PC-9 (cell line): Measurements from ENCODE around the gene ADAMTSL4. TPM values are rescaled to one million over a fixed set of nuclear protein-coding genes. Genes with fewer than 3 reads are reported as not detected.
"Not testable (repeated sequence)": the region's sequence is repeated elsewhere in the genome, so short reads cannot be mapped to it uniquely, and the experiment has no call there.

ENCODE experiments used
- BruUV-seq: library from RNA; stranded (reverse); fragments of 400-500 nt; replicated peaks from 2 replicates; lab custom pipeline; 2021; lab: Mats Ljungman, UMichigan
- CTCF ChIA-PET: fragments of 300-600 bp; sonication (Branson Sonifier 250); formaldehyde crosslinking; loops from one replicate; lab custom pipeline; 2022; ENCODE audit warnings: antibody characterized with exemption; lab: Charles Lee
- POLR2A ChIA-PET: fragments of 300-600 bp; sonication (Branson Sonifier 250); formaldehyde crosslinking; loops from one replicate; lab custom pipeline; 2022; ENCODE audit warnings: antibody characterized with exemption; ENCODE audit not compliant: unreplicated experiment; lab: Charles Lee
- DNase-seq, 2 experiments: peaks; one replicate each; pipeline versions ENCODE4 v3.0.0 to v3.0.0-alpha.2; 2015 to 2022; ENCODE audit warnings: mixed read lengths in 1 of 2
- H2AFZ ChIP-seq: fragments of 200-600 bp; sonication (generic); 2 replicates; pipeline ENCODE4 v1.8.1; 2017; ENCODE audit warnings: antibody characterized with exemption
- H3F3A ChIP-seq: fragments of 200-600 bp; sonication (generic); 2 replicates; pipeline ENCODE4 v1.8.1; 2017; ENCODE audit warnings: antibody characterized with exemption, mild to moderate bottlenecking, low read depth; ENCODE audit not compliant: insufficient read depth
- H3K27ac ChIP-seq: fragments of 200-600 bp; sonication (generic); 2 replicates; pipeline ENCODE4 v1.6.1; 2016; ENCODE audit warnings: mixed run types
- H3K27me3 ChIP-seq: fragments of 200-600 bp; sonication (generic); 2 replicates; pipeline ENCODE4 v1.6.1; 2016; ENCODE audit warnings: low read depth, mixed run types; ENCODE audit not compliant: insufficient read depth
- H3K36me3 ChIP-seq: fragments of 200-600 bp; sonication (generic); 2 replicates; pipeline ENCODE4 v1.6.1; 2016; ENCODE audit warnings: low read depth, mixed run types
- H3K4me1 ChIP-seq: fragments of 200-600 bp; sonication (generic); replicated peaks from 2 replicates; pipeline ENCODE4 v1.6.1; 2016; ENCODE audit warnings: mixed run types; ENCODE audit not compliant: insufficient read depth
- H3K4me2 ChIP-seq: fragments of 200-600 bp; sonication (generic); 2 replicates; pipeline ENCODE4 v1.6.1; 2017; ENCODE audit warnings: mixed run types
- H3K4me3 ChIP-seq: fragments of 200-600 bp; sonication (generic); 2 replicates; pipeline ENCODE4 v1.6.1; 2016; ENCODE audit warnings: mixed run types
- H3K79me2 ChIP-seq: fragments of 200-600 bp; sonication (generic); 2 replicates; pipeline ENCODE4 v1.6.1; 2017; ENCODE audit warnings: low read depth, mixed run types
- H3K9me2 ChIP-seq: fragments of 200-600 bp; sonication (generic); 2 replicates; pipeline ENCODE4 v1.8.1; 2017; ENCODE audit warnings: mild to moderate bottlenecking; ENCODE audit not compliant: insufficient read depth
- H3K9me3 ChIP-seq: fragments of 200-600 bp; sonication (generic); 2 replicates; pipeline ENCODE4 v1.8.1; 2016; ENCODE audit warnings: low read depth; ENCODE audit not compliant: insufficient read depth
- H4K20me1 ChIP-seq: fragments of 200-600 bp; sonication (generic); 2 replicates; pipeline ENCODE4 v1.8.1; 2017; ENCODE audit not compliant: insufficient read depth
- EZH2 ChIP-seq: fragments of 200-600 bp; sonication (generic); IDR thresholded peaks from 2 replicates; pipeline ENCODE4 v1.8.0; 2017; ENCODE audit warnings: antibody characterized with exemption, low read depth
- intact Hi-C: fragments of 100-400 bp; cut with micrococcal nuclease; formaldehyde crosslinking; loops from one replicate; pipeline ENCODE4 v1.10.0; 2022; ENCODE audit not compliant: unreplicated experiment
- total RNA-seq: library from RNA; stranded (reverse); gene quantifications from 2 replicates; pipeline ENCODE4 v1.2.3, GENCODE V29; 2021
- TF ChIP-seq, protein P1 (sequence below): fragments of 200-600 bp; sonication (generic); conservative IDR thresholded peaks from 2 replicates; pipeline ENCODE4 v1.6.1; 2017; ENCODE audit warnings: mixed run types, antibody characterized with exemption, mild to moderate bottlenecking, moderate library complexity

Gene ADAMTSL4
- total RNA-seq, 1 experiment from 2014 or later, result 67.9 TPM

- Histone ChIP-seq H3K27me3 (no peaks in the 10 kb centered on the region), H3K4me1 (peaks cover 34% of the 10 kb centered on the region), H4K20me1 (no peaks in the 10 kb centered on the region), H3F3A (peaks cover 46% of the 10 kb centered on the region), H3K79me2 (0 out of 2 replicates have a peak, but pooled peaks cover 12% of the 10 kb centered on the region), H3K9me3 (no peaks in the 10 kb centered on the region), H3K9me2 (no peaks in the 10 kb centered on the region), H3K4me3 (no peak overlapping the region), H3K27ac (no peak overlapping the region), H3K36me3 (peaks cover 6% of the 10 kb centered on the region; the same call in 1 of the 2 replicates), H2AFZ (no peak overlapping the region), H3K4me2 (no peak overlapping the region)
- no peak for DNase-seq
- TF ChIP-seq, protein P1, sequence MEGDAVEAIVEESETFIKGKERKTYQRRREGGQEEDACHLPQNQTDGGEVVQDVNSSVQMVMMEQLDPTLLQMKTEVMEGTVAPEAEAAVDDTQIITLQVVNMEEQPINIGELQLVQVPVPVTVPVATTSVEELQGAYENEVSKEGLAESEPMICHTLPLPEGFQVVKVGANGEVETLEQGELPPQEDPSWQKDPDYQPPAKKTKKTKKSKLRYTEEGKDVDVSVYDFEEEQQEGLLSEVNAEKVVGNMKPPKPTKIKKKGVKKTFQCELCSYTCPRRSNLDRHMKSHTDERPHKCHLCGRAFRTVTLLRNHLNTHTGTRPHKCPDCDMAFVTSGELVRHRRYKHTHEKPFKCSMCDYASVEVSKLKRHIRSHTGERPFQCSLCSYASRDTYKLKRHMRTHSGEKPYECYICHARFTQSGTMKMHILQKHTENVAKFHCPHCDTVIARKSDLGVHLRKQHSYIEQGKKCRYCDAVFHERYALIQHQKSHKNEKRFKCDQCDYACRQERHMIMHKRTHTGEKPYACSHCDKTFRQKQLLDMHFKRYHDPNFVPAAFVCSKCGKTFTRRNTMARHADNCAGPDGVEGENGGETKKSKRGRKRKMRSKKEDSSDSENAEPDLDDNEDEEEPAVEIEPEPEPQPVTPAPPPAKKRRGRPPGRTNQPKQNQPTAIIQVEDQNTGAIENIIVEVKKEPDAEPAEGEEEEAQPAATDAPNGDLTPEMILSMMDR, result no peak
- no peak for TF ChIP-seq EZH2
- no TSS peak for BruUV-seq
- intact Hi-C loops, result no loop called here
- CTCF ChIA-PET, result interaction anchor here (0.5 kb wide), 1 partner anchor 112 kb away, joined by 4 read pairs; no protein-coding TSS in a partner anchor
- POLR2A ChIA-PET, result no interaction called here
Measured at GRCh38 chr1:150601540-150601939, 52.3 kb downstream of the ADAMTSL4 start.

- H3K36me3 ChIP-seq, CTCF ChIA-PET, BruUV-seq, H3K4me3 ChIP-seq, H3K27ac ChIP-seq, H3K9me3 ChIP-seq, H2AFZ ChIP-seq, intact Hi-C loops, DNase-seq, H3K9me2 ChIP-seq, H3K4me2 ChIP-seq, H3K27me3 ChIP-seq, H4K20me1 ChIP-seq: not testable (repeated sequence)
- Histone ChIP-seq H3K4me1 (peaks cover 30% of the 10 kb centered on the region), H3F3A (peaks cover 43% of the 10 kb centered on the region), H3K79me2 (0 out of 2 replicates have a peak, but pooled peaks cover 14% of the 10 kb centered on the region)
- POLR2A ChIA-PET, result interaction anchor here (0.7 kb wide), 1 partner anchor 364 kb away, joined by 3 read pairs; no protein-coding TSS in a partner anchor
Measured at GRCh38 chr1:150602372-150602771, 53.2 kb downstream of the ADAMTSL4 start.

DNA sequence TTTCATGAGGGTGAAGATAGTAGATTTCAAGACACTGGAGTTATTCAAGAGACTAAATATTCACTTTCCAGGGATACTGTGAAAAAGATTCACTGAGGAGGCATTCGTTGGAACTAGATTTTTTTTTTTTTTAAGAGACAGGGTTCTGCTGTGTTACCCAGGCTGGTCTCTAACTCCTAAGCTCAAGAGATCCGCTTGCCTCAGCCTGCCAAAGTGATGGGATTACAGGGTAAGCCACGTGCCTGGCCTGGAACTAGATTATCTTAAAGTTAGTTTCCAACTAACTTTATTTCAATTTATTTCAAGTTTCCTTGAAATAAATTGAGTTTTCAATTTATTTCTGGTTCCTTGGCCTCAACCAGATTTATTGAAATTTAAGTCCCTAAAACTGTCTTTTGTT lies 54.5 kb downstream of the ADAMTSL4 start:
- peaks cover 20% of the 10 kb centered on the region; the same call in 1 of the 2 replicates for H3K79me2 ChIP-seq
- no peak for DNase-seq
- no peaks in the 10 kb centered on the region for H3K27me3 ChIP-seq
- BruUV-seq, result no TSS peak
- intact Hi-C loops, result no loop called here
- H3K4me1 ChIP-seq, result peaks cover 30% of the 10 kb centered on the region
- ChIA-PET CTCF (interaction anchor here (0.6 kb wide), 1 partner anchor 43 kb away, joined by 3 read pairs; no protein-coding TSS in a partner anchor), POLR2A (interaction anchor here (0.7 kb wide), 1 partner anchor 26 kb away, joined by 4 read pairs; no protein-coding TSS in a partner anchor)
- no peak overlapping the region for H3K4me3 ChIP-seq
- H3K27ac ChIP-seq, result peak overlapping the region; percentile 88
- peak overlapping the region; percentile 61 for H3K4me2 ChIP-seq
- H3K9me3 ChIP-seq, result no peaks in the 10 kb centered on the region
- H4K20me1 ChIP-seq, result no peaks in the 10 kb centered on the region
- TF ChIP-seq, protein P1, result no peak
- no peak for TF ChIP-seq EZH2
- H2AFZ ChIP-seq, result no peak overlapping the region
- peaks cover 42% of the 10 kb centered on the region for H3F3A ChIP-seq
- peaks cover 6% of the 10 kb centered on the region; the same call in 1 of the 2 replicates for H3K36me3 ChIP-seq
- no peaks in the 10 kb centered on the region for H3K9me2 ChIP-seq
